ENCODE data around the gene USP48. TPM values are rescaled to one million over a fixed set of nuclear protein-coding genes. Genes with fewer than 3 reads are reported as not detected.

Gene USP48
- total and polyA plus RNA-seq, 2 of the 13 experiments (the other 11 are each of a cell fraction or from before 2014, with no cell fraction given): 30.4 to 30.7 TPM

DNA sequence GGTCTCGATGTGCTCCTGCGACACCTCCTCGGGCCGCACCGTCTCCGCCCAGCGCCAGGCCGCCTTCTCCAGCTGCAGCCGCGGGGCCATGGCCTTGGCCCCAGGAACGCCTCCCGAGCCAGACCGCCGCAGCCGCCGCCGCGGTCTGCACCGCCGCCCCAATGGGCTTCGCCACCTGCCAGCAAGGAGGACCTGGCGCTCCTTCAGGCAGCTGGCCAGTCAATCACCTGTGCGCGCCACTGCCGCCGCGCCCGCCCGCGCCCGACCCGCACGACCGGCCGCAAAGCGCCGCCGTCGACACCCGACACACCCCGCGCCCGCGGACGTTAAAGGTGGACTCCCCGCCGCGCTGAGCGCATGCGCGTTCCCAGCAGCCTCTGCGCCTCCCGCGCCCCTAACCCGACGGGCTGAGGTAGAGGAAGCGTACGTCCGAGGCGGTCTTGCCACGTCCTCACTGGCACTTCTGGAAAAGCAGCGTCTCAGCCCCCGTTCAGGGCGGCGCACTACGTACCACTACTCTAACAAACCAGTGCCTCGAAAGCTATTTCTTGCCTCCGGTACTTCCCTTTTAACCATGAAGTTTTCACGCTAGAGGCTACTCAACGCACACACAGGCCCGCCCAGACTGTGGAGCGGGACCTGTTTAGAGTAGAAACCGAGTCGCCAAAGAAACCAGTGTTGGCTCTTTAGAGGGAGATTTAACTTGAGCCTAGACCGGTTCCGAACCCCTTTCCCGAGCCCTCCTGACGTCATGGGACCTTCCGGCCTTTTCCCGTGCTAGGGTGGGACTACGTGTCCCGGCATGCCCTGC, at the start of gene USP48 (continued):
- TF ChIP-seq, protein P1, sequence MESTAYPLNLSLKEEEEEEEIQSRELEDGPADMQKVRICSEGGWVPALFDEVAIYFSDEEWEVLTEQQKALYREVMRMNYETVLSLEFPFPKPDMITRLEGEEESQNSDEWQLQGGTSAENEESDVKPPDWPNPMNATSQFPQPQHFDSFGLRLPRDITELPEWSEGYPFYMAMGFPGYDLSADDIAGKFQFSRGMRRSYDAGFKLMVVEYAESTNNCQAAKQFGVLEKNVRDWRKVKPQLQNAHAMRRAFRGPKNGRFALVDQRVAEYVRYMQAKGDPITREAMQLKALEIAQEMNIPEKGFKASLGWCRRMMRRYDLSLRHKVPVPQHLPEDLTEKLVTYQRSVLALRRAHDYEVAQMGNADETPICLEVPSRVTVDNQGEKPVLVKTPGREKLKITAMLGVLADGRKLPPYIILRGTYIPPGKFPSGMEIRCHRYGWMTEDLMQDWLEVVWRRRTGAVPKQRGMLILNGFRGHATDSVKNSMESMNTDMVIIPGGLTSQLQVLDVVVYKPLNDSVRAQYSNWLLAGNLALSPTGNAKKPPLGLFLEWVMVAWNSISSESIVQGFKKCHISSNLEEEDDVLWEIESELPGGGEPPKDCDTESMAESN (CRISPR knock-in tag; conservative IDR thresholded peaks at IDR 0.05): peak; percentile 89; the same call in 1 of the 2 replicates
- TF ChIP-seq, protein P2, sequence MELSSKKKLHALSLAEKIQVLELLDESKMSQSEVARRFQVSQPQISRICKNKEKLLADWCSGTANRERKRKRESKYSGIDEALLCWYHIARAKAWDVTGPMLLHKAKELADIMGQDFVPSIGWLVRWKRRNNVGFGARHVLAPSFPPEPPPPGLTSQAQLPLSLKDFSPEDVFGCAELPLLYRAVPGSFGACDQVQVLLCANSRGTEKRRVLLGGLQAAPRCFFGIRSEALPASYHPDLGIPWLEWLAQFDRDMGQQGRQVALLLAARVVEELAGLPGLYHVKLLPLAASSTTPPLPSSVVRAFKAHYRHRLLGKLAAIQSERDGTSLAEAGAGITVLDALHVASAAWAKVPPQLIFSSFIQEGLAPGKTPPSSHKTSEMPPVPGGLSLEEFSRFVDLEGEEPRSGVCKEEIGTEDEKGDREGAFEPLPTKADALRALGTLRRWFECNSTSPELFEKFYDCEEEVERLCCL (CRISPR knock-in tag; IDR thresholded peaks at IDR 0.05; ENCODE audit: borderline replicate concordance): 0 out of 2 replicates have a peak, but pooled peaks have one; percentile 19
- TF ChIP-seq GFI1 (CRISPR knock-in tag; IDR thresholded peaks at IDR 0.05; ENCODE audit: borderline replicate concordance) (peak; percentile 15; the same call in 1 of the 2 replicates), BRCA1 (CRISPR knock-in tag; IDR thresholded peaks at IDR 0.05) (no peak), ZNF251 (CRISPR knock-in tag; IDR thresholded peaks at IDR 0.05) (no peak), ZNF333 (CRISPR knock-in tag; IDR thresholded peaks at IDR 0.05; ENCODE audit: borderline replicate concordance) (peak; percentile 93), MIER2 (CRISPR knock-in tag; IDR thresholded peaks at IDR 0.05) (no peak; the same call in 1 of the 2 replicates), SIN3A (IDR thresholded peaks at IDR 0.05; ENCODE audit: borderline replicate concordance, low read depth, low read length) (peak; percentile 58; the same call in 1 of the 2 replicates), PRMT3 (CRISPR knock-in tag; IDR thresholded peaks at IDR 0.05; ENCODE audit: borderline replicate concordance, low read depth) (peak; percentile 75; the same call in 1 of the 2 replicates), RBFOX2 (IDR thresholded peaks at IDR 0.05; ENCODE audit: low read depth, low read length) (peak; percentile 99), MEIS2 (CRISPR knock-in tag; IDR thresholded peaks at IDR 0.05) (0 out of 2 replicates have a peak, but pooled peaks have one; percentile 48), SATB2 (CRISPR knock-in tag; IDR thresholded peaks at IDR 0.05) (no peak; the same call in 1 of the 2 replicates), ZNF614 (CRISPR knock-in tag; IDR thresholded peaks at IDR 0.05; ENCODE audit: borderline replicate concordance) (peak; percentile 70; the same call in 1 of the 2 replicates), SETDB1 (CRISPR knock-in tag; IDR thresholded peaks at IDR 0.05; ENCODE audit: borderline replicate concordance) (no peak), HNRNPH1 (optimal IDR thresholded peaks at IDR 0.05; ENCODE audit: low read depth, low read length) (no peak), ZMYM3 (CRISPR knock-in tag; IDR thresholded peaks at IDR 0.05) (no peak), ZNF629 (CRISPR knock-in tag; conservative IDR thresholded peaks at IDR 0.05) (no peak), ZNF329 (CRISPR knock-in tag; IDR thresholded peaks at IDR 0.05; ENCODE audit: low read depth) (0 out of 2 replicates have a peak, but pooled peaks have one; percentile 53), ZNF713 (CRISPR knock-in tag; IDR thresholded peaks at IDR 0.05) (no peak; the same call in 1 of the 2 replicates)
- TF ChIP-seq, protein P3, sequence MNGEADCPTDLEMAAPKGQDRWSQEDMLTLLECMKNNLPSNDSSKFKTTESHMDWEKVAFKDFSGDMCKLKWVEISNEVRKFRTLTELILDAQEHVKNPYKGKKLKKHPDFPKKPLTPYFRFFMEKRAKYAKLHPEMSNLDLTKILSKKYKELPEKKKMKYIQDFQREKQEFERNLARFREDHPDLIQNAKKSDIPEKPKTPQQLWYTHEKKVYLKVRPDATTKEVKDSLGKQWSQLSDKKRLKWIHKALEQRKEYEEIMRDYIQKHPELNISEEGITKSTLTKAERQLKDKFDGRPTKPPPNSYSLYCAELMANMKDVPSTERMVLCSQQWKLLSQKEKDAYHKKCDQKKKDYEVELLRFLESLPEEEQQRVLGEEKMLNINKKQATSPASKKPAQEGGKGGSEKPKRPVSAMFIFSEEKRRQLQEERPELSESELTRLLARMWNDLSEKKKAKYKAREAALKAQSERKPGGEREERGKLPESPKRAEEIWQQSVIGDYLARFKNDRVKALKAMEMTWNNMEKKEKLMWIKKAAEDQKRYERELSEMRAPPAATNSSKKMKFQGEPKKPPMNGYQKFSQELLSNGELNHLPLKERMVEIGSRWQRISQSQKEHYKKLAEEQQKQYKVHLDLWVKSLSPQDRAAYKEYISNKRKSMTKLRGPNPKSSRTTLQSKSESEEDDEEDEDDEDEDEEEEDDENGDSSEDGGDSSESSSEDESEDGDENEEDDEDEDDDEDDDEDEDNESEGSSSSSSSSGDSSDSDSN (CRISPR knock-in tag; IDR thresholded peaks at IDR 0.05): peak; percentile 88
- TF ChIP-seq, protein P4, sequence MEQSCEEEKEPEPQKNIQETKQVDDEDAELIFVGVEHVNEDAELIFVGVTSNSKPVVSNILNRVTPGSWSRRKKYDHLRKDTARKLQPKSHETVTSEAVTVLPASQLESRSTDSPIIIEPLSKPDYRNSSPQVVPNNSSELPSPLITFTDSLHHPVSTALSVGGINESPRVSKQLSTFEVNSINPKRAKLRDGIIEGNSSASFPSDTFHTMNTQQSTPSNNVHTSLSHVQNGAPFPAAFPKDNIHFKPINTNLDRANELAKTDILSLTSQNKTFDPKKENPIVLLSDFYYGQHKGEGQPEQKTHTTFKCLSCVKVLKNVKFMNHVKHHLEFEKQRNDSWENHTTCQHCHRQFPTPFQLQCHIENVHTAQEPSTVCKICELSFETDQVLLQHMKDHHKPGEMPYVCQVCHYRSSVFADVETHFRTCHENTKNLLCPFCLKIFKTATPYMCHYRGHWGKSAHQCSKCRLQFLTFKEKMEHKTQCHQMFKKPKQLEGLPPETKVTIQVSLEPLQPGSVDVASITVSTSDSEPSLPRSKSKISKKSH (CRISPR knock-in tag; IDR thresholded peaks at IDR 0.05; ENCODE audit: borderline replicate concordance): no peak; the same call in 1 of the 2 replicates
